Activated naive CD4-positive, alpha-beta T cell treated with Interleukin-2 at 50 U/mL for 16 hours (primary cell): ENCODE measurements around the gene XAGE5.
"Not testable (repeated sequence)": the region's sequence is repeated elsewhere in the genome, so short reads cannot be mapped to it uniquely, and the experiment has no call there.

Experiments
- DNase-seq: peaks from one replicate; pipeline ENCODE4 v3.0.0-alpha.2; 2020

The XAGE5 gene, protein sequence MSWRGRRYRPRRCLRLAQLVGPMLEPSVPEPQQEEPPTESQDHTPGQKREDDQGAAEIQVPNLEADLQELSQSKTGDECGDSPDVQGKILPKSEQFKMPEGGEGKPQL

DNA sequence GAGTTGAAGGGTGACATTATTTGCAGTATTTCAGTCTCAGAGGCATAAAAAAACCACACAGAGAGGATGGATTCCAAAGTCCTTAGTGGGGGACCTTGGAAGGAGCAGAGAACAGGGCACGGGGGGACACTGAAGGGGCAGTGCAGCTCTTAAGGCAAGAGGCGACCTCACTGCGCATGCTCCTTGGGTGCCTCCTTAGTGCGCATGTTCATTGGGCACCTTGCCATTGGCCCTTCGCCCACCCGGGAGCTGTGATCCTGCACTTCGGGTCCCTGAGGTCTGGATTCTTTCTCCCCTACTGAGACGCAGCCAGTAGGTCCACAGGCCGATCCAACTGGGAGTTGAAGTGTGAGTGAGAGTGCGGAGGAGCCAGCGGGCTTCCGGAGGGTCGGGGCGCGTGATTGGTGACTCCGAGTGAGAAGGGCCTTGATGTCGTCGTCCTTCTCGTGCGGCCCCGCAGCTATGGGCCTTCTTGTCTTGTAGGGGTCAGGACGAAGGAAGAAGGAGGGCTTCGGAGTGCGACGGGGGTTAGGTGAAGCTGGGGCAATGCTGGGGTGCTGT, at the start of gene XAGE5:
TSS of gene XAGE5 (plus strand) at position 223 of the 561 bp plus-strand sequence. CDS start 1,280 bp downstream, outside the sequence.
- DNase-seq, result no peak

DNA sequence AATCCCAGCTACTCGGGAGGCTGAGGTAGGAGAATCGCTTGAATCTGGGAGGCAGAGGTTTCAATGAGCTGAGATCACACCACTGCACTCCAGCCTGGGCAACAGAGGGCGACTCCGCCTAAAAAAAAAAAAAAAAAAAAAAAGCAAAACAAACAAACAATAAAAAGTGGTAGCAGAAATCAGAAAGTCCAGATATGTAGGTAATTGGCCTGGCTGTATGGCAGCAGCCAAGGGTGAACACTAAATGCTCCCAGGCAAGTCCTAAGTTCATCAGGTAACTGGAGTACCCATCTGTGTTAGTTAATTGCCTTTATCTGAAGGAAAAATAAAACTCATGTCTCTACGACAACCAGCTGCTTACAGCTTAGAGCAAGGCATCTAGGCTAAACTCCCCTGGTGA, 45.1 kb upstream of the XAGE5 start:
- not testable (repeated sequence) for DNase-seq

DNA sequence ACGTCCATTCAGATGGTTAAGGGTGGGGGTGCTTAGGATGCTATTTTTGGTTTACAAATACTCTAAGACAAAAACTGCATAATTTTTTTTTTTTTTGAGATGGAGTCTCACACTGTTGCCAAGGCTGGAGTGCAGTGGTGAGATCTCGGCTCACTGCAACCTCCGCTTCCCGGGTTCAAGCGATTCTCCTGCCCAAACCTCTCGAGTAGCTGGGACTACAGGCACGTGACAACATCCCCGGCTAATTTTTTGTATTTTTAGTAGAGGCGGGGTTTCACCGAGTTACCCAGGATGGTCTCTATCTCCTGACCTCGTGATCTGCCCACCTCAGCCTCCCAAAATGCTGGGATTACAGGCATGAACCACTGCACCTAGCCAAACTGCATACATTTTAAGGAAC, 37.6 kb upstream of the XAGE5 start:
- DNase-seq, result not testable (repeated sequence)

DNA sequence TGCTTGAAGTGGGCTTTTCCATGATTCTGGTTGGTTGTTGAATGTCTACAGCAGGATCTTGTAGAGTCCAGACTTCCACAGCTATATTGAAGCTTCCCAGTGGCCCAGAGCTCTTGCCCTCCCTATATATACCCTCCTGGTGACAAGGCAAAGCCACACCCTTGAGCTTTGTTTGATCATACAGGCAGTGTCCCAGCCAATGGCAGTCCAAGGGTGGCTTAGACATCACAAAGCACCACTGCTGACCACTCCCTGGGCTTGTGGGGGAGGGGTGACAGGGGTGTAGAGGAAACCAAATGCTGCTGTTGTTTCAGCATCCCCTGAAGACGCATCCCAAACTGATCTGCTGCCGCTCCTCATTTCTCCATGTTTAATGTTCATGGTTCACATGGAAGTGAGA, 13.8 kb upstream of the XAGE5 start, which contains the start of gene SPANXN5:
TSS of gene SPANXN5 (minus strand) at position 101 of the 400 bp plus-strand sequence. CDS start at position 22, 79 bp downstream.
- not testable (repeated sequence) for DNase-seq

DNA sequence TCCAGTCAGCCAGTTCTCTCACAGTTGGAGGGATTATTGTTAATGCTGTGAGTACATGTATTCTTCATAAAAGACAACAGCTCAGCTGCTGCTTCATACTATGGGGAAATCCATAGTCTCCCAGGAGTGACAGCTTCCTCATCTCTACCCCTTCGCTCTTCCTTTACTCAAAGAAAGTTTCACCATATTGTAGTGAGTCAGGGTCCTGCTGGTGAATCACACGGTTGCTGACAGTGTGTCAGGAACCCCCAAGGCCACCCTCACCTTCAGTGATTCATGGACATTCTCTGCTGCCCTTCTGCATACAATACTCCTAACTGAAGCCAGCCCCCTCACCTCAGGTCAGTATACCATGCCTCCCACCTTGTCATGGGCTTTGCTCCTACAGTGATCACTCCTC, 6.2 kb upstream of the XAGE5 start:
- DNase-seq, result not testable (repeated sequence)

DNA sequence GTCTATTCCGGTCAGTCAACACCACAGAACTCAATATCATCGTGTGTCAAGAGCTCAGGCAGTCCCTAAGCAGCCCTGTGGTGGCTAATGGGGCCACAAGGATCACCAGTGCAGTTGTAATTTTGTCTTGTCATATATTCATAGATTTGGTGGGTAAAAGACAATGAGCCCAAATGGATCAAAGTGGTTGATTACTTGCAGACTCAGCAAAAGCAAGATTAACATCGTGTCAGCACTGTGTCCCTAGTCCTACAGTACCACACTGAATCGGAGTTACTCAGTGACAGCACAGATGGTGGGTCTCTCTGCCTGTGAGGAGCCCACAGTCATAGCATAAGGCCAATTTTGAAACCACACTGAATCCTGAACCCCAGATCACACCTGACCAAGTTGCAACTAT, 8.7 kb downstream of the XAGE5 start:
- no peak for DNase-seq

DNA sequence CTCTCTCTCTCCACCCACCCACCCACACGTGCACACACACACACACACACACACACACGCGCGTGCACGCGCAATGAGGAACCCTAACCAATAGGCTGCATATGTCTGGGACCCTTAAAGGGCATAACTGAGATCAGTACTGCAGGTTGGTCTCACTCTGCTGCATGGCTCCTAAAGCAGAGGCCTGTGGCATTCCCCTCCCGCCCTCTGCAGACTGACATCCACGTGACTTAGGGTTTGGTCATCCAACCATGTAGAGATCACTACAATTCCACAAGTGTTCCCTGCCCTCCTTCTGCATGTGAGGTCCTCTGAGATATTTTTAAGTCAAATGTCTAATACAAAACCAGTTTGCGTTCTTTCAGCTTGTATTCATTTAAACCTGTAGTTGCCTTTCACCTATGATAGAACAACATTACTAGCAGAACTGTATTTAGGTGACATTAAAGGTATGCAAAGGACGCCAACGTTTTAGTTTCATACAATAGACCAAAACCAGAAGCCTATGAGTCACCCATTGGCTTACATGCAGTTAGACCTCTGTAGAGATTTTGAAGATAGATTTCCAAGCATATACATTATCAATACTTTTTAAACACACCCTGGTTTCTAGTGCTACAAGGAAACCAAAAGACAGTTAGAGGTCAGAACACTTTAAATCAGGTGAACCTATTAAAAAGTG, 10.1 kb downstream of the XAGE5 start:
- DNase-seq, result no peak

DNA sequence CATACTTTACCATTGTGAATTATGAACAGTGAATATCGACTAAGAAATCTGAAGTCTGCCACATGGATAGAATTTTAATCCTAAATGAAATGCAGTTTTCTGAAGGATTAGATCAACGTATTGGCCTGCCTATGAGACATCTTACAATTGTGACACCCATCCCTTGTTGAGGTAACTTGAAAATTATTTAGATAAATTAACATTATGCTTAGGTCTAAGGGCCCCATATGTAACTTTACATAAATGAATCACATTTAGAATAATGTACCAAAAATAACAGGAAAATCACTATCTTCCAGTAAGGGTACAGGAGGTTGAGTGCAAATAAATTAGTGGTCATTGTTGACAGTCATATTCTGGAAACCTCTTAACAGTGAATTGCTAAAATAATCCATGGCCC, 13.5 kb downstream of the XAGE5 start:
- no peak for DNase-seq

DNA sequence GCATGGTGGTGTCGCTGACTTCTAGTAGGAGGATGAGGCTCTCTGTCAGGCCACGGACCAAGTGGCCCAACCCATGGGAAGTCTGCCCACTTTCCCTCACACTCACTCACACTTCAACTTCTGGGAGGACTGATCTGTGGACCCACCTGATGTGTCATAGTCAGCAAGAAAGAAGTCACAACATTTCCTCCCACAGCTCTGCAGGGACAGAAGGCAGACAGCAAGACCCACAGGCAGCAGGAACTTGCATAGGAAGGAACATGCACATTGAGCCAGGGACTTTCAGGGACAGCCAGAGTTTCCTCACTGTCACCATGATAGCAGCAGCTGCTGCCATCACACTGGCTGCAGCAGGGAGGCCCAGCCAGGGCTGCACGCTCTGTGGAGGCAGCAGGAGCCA, 19.5 kb downstream of the XAGE5 start:
- no peak for DNase-seq

DNA sequence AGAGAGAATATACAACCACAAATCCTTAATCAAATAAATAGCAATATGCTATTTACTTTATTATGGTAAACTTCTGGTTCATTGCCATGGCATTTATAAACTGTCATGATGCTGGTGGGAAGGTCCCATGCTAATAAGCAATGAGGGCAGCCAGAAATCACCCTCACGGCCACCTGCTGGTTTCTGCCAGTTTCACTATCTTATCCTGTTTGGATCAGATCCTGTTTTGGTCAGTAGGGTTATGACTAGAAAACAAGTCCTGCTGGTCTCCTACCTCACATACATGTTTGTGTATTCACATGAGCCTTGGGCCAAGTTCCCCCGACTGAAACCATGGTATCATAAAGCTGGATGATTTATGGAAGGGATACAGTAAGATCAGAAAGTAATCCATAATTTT, 28.1 kb downstream of the XAGE5 start:
- DNase-seq, result no peak

DNA sequence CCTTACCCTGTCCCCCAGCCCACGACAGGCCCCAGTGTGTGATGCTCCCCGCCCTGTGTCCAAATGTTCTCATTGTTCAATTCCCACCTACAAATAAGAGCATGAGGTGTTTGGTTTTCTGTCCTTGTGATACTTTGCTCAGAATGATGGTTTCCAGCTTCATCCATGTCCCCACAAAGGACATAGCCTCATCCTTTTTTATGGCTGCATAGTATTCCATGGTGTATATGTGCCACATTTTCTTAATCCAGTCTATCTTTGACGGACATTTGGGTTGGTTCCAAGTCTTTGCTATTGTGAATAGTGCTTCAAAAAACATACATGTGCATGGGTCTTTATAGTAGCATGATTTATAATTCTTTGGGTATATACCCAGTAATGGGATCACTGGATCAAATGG, 32.5 kb downstream of the XAGE5 start:
- DNase-seq, result not testable (repeated sequence)

DNA sequence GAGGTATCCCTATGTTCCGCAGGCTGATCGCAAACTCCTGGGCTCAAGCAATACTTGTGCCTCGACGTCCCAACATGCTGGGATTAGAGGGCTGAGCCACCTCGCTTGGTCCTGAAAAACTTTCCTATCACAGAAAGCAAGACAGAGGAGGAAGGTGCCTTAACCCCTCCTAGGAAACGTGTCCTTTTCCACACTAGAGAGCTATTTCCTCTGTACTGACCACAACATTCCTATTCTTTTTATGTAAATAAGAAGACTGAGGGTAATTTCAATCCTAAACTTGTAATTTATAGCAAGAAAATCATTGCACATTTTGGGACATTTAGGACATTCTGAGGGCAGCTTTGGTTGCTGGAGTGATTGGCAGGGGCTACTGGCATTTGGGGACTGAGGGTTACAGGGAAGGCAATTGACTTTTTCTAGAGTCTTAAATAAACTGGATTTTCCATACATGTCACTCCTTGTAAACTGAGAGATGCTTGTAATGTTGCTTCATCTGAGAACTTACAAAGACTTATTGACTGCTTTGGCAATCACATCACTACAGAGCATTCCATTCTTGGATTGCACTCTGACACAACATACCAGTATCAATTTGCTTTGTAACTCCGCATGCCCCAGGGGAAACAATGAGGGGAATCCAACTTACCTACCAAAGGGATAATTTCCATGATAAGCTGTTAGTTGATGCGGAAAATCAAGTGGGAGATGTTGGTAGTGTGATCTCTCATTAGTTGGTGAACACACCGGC, 41.2 kb downstream of the XAGE5 start:
- DNase-seq, result no peak

DNA sequence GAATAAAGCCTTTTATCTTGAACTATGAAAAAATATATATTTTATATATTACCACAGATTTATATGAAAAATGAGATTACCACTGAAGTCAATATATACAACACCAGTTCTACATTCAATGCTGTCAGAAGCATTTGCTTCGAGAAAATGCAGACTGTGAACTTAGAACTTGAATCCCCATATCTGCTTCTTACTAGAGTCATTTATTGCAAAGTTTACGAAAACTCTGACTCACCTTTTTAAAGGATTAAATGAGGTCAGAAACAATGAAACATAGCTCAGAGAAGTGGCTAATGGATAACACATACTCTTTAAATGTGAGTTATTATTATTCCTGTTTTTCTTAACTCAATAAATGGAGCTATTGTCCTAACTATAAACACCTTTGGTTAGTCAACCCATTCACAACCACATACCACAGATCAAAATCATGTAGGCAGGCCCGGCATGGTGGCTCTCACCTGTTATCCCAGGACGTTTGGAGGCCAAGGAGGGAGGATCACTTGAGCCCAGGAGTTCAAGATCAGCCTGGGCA, 46.0 kb downstream of the XAGE5 start:
- DNase-seq, result not testable (repeated sequence)

DNA sequence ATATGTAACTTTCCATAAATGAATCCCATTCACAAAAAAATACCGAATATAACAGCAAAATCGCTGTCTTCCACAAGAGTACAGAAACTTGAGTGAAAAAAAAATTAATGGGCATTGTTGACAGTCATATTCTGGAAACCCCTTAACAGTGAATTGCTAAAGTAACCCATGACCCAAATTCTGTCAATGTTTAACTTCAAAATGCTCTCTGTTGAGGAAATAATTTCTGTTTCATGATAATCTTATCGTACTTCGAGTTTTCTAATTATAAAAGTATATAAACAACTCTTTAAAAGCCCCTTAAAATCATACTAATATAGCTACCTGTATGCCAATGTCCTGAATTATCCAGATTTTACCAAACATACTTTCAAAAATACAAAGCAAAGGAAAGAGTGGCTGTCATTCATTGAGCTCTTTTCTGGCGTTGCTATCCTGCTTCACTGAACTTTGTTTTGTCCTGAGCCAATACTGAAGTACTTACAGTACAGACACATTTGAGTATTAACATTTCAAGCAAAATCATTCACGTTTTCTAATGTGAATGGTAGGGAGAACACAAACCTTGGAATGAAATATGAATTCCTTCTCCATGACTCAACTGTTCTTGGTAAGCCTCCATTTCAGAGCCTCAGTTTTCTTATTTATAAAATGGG, 54.4 kb downstream of the XAGE5 start:
- no peak for DNase-seq
